Measurements from ENCODE around the gene INIP.

INIP gene

DNA sequence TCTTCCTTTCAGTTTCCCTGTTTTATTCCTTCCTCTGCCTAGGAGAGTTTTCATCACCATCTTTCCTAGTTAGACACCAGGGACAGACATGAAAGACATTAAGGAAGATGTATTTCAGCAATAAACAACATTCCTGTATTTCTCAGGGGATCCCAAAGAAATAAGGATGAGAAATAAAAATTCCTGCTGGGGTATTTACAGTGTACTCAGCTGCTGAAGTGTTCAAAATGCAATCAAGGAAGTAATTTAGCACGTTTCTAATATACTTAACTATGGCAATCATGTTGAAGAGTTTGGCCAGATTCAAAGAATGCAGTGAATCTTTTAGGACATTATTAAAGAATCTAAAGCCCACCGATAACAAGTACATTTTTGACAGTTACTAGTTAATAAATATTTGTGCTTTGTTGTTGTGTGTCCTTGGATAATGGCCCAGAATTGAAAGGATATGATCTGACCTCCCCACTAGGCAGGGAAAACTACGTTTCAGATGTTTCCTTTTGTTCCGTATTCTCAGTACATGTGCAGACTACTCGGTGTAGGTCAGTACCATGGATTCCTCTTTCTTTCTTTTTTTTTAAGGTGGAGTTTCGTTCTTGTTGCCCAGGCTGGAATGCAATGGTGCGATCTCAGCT lies 46.8 kb downstream of the INIP start:
- no peak for DNase-seq (ENCODE audit: low spot score)

DNA sequence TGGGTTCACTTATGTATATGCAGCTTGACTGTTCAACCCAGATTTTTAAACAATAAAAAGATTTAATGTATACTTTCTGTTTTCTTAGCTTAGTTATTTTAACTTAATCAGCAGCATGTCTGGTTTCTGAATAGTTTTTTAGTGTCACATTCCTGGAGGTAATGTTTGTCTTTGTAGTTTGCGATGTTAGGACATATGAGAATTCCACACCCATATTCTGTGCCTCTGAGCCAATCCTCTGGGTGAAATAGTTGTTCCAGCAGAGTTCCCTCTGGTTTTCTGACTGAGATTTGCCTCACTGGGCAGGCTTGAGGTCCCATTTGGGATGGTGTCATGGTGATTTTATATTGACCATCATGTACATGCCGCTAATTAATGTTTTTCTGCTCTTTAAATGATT lies 48.6 kb downstream of the INIP start:
- DNase-seq (ENCODE audit: low spot score) = no peak

DNA sequence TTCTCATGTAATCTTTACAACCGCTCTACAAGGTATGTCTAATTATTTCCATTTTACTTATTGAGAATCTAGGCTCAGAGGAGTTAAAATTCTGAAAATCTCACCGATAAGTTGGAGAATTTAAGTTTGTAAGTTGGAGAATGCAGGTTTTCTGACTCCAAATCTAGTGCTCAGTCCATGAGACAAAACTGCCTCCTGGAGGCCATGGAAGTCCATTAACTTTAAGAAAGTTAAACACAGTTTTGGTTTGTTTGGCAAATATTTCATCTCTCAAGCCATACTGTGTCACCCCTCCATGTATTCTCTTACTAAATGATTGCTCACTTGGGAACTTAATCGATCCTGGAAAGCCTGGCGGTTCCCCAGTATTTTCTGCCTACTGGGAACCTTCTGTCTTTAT lies 52.6 kb downstream of the INIP start:
- no peak for DNase-seq (ENCODE audit: low spot score)

DNA sequence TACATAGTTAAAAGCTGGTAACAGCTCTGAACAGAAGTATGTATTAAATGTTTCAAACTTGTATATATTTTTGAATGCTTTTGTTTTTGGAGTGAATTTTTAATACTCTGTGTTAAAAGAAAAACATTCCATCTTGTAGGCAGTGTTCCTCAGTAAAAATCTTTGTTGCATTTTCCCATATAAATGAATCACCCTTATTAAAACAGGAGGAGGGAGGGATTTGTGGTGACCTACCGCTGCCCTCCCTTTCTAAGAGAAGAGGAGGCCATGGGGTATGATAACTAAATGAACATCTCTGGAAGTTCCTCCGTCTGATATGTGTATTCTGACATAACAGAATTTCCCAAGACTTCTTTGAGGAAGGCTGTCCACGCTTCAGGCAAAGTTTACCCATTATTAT lies 53.4 kb downstream of the INIP start:
- no peak for DNase-seq (ENCODE audit: low spot score)

DNA sequence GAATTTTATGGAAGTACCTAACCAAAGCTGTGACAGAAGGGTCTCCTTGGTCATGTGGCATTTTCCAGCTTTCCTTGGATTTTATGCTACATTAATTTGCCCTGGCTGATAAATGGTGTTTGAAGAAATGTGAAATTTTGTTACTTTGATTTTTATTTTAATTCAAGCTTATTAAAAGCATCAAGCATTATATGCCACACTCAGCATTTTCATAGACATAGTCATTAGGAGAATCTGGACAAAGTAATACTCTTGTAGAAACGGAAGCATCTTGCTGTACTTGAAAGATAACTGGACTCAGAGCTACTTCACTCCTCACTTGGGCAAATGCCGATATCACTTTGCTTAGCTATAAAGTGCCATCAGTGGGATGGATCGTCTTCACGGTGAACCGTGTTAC lies 54.2 kb downstream of the INIP start:
- no peak for DNase-seq (ENCODE audit: low spot score)

DNA sequence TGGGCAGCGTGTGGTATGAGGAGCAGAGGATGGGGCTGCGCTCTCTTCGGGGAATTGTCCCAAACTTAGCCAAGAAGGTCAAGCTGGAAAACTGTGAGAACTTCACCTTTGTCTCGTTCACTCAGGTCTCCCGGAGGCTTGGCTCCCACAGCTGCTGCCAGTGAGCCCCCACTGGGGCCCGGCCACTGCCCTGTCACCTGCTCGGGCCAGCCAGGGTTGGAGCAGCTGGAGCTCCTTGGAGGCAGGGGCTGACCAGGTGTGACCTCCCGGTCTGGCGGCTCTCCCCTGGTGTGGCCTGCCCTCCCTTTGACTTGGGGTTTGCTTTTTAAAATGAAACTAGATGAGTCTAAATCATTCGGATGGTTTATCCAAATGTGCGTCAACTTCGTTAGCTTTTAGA lies 58.0 kb downstream of the INIP start:
- DNase-seq (ENCODE audit: low spot score) = no peak

DNA sequence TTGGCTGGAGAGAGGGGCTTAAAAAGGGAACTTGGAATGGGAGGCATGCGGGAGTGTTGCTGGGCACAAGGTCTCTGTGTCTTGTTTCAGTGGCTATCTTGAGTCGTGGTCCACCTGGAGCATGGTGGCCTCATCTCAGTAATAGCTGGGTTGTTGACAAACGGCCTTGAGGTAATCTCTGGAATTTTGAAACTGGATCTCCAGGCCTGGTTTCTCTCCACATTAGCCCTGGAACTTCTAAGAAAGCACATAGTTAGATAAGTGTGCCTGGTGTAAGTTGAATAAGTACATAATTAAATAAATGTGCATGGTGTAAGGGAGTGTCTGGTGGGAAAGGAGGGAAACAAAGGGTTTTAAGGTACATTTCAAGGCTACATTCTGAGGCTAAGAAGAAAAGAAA lies 62.2 kb downstream of the INIP start:
- no peak for DNase-seq (ENCODE audit: low spot score)

DNA sequence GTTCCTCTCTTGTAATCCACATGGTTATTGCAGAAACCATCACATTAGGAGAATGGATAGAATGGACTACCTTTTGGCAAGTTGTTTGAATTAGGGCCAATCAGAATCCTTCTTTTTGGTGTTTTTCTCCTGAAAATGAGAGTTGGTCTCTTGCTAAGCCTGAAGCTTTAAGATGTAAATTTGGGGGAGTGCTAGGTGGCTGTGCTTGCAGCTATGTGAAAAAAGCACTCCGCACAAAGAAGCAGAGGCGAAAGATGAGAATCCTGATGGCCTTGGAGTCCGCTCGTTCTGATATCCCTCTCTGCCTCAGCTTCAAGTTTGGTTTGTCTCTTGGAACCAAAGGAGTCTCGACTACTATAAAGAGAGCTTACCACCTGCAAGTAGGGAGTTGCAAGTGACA lies 63.6 kb downstream of the INIP start:
- no peak for DNase-seq (ENCODE audit: low spot score)

DNA sequence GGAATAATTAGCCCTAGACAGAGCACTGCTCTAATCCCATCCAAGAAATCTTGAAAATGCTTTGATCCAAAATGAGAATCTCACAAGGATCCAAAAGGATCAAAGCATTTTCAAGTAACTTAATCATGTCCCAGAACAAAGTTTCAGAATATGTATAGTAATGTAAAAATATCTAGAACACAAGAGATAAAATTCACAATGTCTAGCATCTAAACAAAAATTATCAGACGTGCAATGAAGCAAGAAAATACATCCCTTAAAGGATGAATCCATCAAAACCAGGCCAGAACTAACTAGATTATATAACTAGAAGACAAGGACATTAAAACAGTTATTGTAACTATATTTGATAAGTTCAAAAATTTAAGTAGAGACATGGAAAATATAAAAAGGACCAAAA lies 69.3 kb downstream of the INIP start:
- no peak for DNase-seq (ENCODE audit: low spot score)

DNA sequence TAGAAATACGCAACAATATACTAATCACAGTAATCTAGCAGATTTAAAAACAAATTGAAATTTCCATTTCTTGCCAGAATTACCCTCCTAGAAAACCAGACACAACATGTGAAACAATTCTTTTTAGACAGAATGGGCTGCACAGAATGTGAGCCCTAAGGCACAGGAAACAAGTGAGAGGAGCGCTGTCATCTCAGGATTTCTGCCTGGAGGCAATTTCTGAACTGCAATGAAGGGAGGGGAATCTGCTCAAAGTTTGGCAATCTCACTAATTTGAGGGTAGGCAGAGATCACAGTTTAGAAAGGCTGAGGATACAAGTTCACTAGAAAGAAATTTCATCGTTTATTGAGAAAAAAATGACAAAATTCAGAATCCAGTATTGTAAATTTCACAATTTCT lies 70.3 kb downstream of the INIP start:
- no peak for DNase-seq (ENCODE audit: low spot score)

DNA sequence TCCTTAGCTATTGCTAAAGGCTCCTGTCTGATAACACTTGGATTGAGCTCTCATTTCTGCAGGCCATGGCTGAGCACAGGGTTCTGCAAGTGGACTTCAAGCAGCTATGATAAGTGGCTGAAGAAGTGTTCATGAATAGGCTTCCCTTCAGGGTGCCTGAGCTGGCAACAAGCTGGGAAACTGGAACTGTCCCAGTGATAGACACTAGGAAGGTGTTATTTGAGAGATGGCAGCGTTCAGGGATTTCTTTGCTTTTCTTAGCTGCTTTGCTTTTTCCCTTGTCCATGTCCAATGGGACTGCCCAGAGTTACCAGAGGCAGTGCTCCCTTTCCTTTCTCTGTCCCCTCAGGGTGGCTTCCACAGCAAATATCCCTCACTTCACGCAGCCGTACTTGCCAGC lies 75.8 kb downstream of the INIP start:
- no peak for DNase-seq (ENCODE audit: low spot score)

DNA sequence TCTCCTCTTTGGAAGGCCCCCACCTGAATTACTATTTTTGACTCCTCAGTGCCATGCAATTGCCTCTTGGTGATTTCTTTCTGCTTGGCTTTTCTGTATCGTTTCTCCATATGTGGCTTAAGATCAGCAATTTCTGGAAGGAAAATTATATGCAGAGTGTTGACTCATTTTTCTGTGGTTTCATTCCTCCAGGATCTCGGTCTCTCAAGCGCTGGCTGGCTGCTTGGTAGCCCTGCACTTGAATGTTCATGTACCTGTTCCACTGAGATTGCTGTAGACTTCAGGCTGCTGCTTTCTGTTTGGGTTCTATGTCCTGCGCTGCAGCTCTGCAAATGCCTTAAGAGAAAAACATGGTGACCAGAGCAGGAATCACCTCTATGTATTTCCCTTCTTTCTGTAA lies 77.6 kb downstream of the INIP start:
- DNase-seq (ENCODE audit: low spot score) = no peak
